Endothelial cell of umbilical vein (primary cell): ENCODE measurements around the gene ERLIN1. TPM values are rescaled to one million over a fixed set of nuclear protein-coding genes. Genes with fewer than 3 reads are reported as not detected.

Experiments used
- BruUV-seq: library from RNA; stranded (reverse); fragments of 400-500 nt; replicated peaks from 2 replicates; lab custom pipeline; 2021; lab: Mats Ljungman, UMichigan
- CTCF ChIA-PET: fragments of 300-600, 350-600 bp; sonication (Branson Sonifier 250); formaldehyde crosslinking; loops from one replicate; lab custom pipeline; 2021; ENCODE audit warnings: antibody characterized with exemption, inconsistent platforms; lab: Charles Lee
- POLR2A ChIA-PET: fragments of 300-600, 350-600 bp; sonication (Branson Sonifier 250); formaldehyde crosslinking; loops from one replicate; lab custom pipeline; 2021; ENCODE audit warnings: antibody characterized with exemption, inconsistent platforms; lab: Charles Lee
- DNase-seq: peaks from one replicate; pipeline ENCODE4 v3.0.0-alpha.2; 2011; ENCODE audit warnings: low read depth, low spot score
- FAIRE-seq: peaks from 2 replicates; lab custom pipeline; 2011; peaks lifted over from hg19 to GRCh38; lab: Jason Lieb, UNC
- H2AFZ ChIP-seq: 2 replicates; pipeline ENCODE4 v1.6.0; 2012; ENCODE audit warnings: low read depth, low read length, control low read depth, inconsistent platforms
- H3K27ac ChIP-seq: 2 replicates; pipeline ENCODE4 v1.5.1; 2011; ENCODE audit warnings: low read depth, mild to moderate bottlenecking, control low read depth, low read length, moderate library complexity; ENCODE audit not compliant: insufficient read depth
- H3K27me3 ChIP-seq, 2 experiments: 2 replicates each; pipeline versions ENCODE4 v1.6.0 to v1.6.1; 2011; ENCODE audit warnings: low read length in 2 of 2, mixed read lengths in 1 of 2; ENCODE audit not compliant: control insufficient read depth in 2 of 2, insufficient read depth in 2 of 2
- H3K36me3 ChIP-seq, 2 experiments: 2 replicates in 1 of 2; 3 replicates in 1 of 2; pipeline ENCODE4 v1.5.1; 2011; ENCODE audit warnings: low read length in 2 of 2, mild to moderate bottlenecking in 1 of 2, moderate library complexity in 1 of 2; ENCODE audit not compliant: control insufficient read depth in 2 of 2, insufficient read depth in 2 of 2; ENCODE audit errors: extremely low read depth in 1 of 2
- H3K4me1 ChIP-seq: 3 replicates; pipeline ENCODE4 v1.5.1; 2011; ENCODE audit warnings: mild to moderate bottlenecking, low read length; ENCODE audit not compliant: control insufficient read depth, insufficient read depth; ENCODE audit errors: extremely low read depth
- H3K4me2 ChIP-seq: 2 replicates; pipeline ENCODE4 v1.6.1; 2011; ENCODE audit warnings: low read length, control low read depth, mixed read lengths; ENCODE audit not compliant: insufficient read depth
- H3K4me3 ChIP-seq, 3 experiments: fragments of 200-600 bp in 1 of 3; sonication (generic), shearing (Covaris generic) in 1 of 3; replicated peaks in 1 of 3; 2 replicates each; pipeline ENCODE4 v1.5.1; 2011 to 2016; ENCODE audit warnings: control low read depth in 3 of 3, low read length in 3 of 3, mild to moderate bottlenecking in 2 of 3, inconsistent platforms in 1 of 3, low read depth in 1 of 3, moderate library complexity in 1 of 3; ENCODE audit not compliant: insufficient read depth in 1 of 3
- H3K79me2 ChIP-seq: 2 replicates; pipeline ENCODE4 v1.6.0; 2012; ENCODE audit warnings: low read length, inconsistent platforms; ENCODE audit not compliant: control insufficient read depth, insufficient read depth
- H3K9ac ChIP-seq: replicated peaks from 2 replicates; pipeline ENCODE3; 2011; ENCODE audit warnings: low read length, control low read depth; ENCODE audit not compliant: insufficient read depth; ENCODE audit errors: extremely low read depth
- H3K9me1 ChIP-seq: replicated peaks from 3 replicates; pipeline ENCODE4 v1.6.0; 2011; ENCODE audit warnings: mild to moderate bottlenecking, low read length; ENCODE audit not compliant: control insufficient read depth, insufficient read depth; ENCODE audit errors: extremely low read depth
- H3K9me3 ChIP-seq: replicated peaks from 2 replicates; pipeline ENCODE4 v1.5.1; 2012; ENCODE audit warnings: low read length, inconsistent platforms; ENCODE audit not compliant: control insufficient read depth, insufficient read depth
- H4K20me1 ChIP-seq: replicated peaks from 2 replicates; pipeline ENCODE3; 2011; ENCODE audit warnings: mild to moderate bottlenecking, low read length; ENCODE audit not compliant: control insufficient read depth, insufficient read depth; ENCODE audit errors: extremely low read depth
- CTCF ChIP-seq, 2 donors: IDR thresholded peaks; 1 replicate in 1 of 2; 2 replicates in 1 of 2; pipeline ENCODE4 v1.5.1; 2011; ENCODE audit warnings: low read length in 2 of 2, mild to moderate bottlenecking in 2 of 2, moderate library complexity in 2 of 2, control low read depth in 1 of 2, inconsistent platforms in 1 of 2, low read depth in 1 of 2; ENCODE audit not compliant: insufficient read depth in 1 of 2; ENCODE audit errors: extremely low read depth in 1 of 2
- EZH2 ChIP-seq: IDR thresholded peaks from 2 replicates; pipeline ENCODE4 v1.6.1; 2012; ENCODE audit warnings: borderline replicate concordance, low read depth, mild to moderate bottlenecking, moderate library complexity, low read length, inconsistent platforms; ENCODE audit not compliant: severe bottlenecking
- FOS ChIP-seq: IDR thresholded peaks from 2 replicates; pipeline ENCODE4 v1.6.1; 2011; ENCODE audit warnings: mild to moderate bottlenecking, low read length, moderate library complexity, borderline replicate concordance; ENCODE audit not compliant: insufficient read depth
- GATA2 ChIP-seq: IDR thresholded peaks from 2 replicates; pipeline ENCODE4 v1.7.0; 2011; ENCODE audit warnings: low read depth, mild to moderate bottlenecking, moderate library complexity, mixed read lengths, low read length; ENCODE audit not compliant: insufficient read length, insufficient read depth
- JUN ChIP-seq: IDR thresholded peaks from 2 replicates; pipeline ENCODE4 v1.6.1; 2011; ENCODE audit warnings: borderline replicate concordance, low read depth; ENCODE audit not compliant: insufficient read length, insufficient read depth
- MYC ChIP-seq: IDR thresholded peaks from one replicate; pipeline ENCODE4 v1.6.1; 2011; ENCODE audit warnings: mild to moderate bottlenecking, low read depth, low read length
- POLR2A ChIP-seq: IDR thresholded peaks from 2 replicates; pipeline ENCODE4 v1.6.1; 2012; ENCODE audit warnings: low read depth, mild to moderate bottlenecking, control low read depth, low read length
- POLR2AphosphoS5 ChIP-seq: IDR thresholded peaks from 2 replicates; pipeline ENCODE4 v1.6.1; 2012; ENCODE audit warnings: low read depth, mild to moderate bottlenecking, control low read depth, low read length, moderate library complexity; ENCODE audit not compliant: insufficient read depth
- dilution Hi-C: fragments of 300-500 bp; cut with MboI; formaldehyde crosslinking; loops from one replicate; pipeline ENCODE4 v1.15.0; 2019; ENCODE audit warnings: low sequenced_read_pairs; ENCODE audit not compliant: extremely low pct_ligation_motif_present
- intact Hi-C: fragments of 100-400 bp; cut with micrococcal nuclease; formaldehyde crosslinking; loops from one replicate; pipeline ENCODE4 v1.10.0; 2022
- polyA plus RNA-seq, 4 experiments: library from polyadenylated mRNA; depleted of rRNA in 3 of 4; stranded (reverse) in 3 of 4; unstranded in 1 of 4; fragments of >200 nt; gene quantifications; 2 replicates each; pipeline versions ENCODE4 v1.2.1 to v1.2.3, GENCODE V29; 2011 to 2012; ENCODE audit warnings: missing spikeins in 1 of 4
- total RNA-seq: library from RNA; stranded (reverse); gene quantifications from 2 replicates; pipeline ENCODE4 v1.2.3, GENCODE V29; 2021
- TF ChIP-seq, protein P1 (sequence below): IDR thresholded peaks from 2 replicates; pipeline ENCODE4 v1.6.1; 2011; ENCODE audit not compliant: insufficient read depth, insufficient read length

ERLIN1 gene
- total and polyA plus RNA-seq, 2 donors (not counting 3 experiments of a cell fraction or from before 2014, with no cell fraction given) = 30.7 to 51.0 TPM

GRCh38 chr10:100182281-100182680 lies 3.5 kb downstream of the ERLIN1 start:
- no peak for TF ChIP-seq POLR2A
- TF ChIP-seq EZH2 = no peak
- TF ChIP-seq CTCF (IDR thresholded peaks at IDR 0.05; ENCODE audit: extremely low read depth in 1 of 2, insufficient read depth in 1 of 2, low read depth in 1 of 2, low read length in 2 of 2) = no peak
- TF ChIP-seq MYC = no peak
- no peak for TF ChIP-seq FOS
- no peak for TF ChIP-seq JUN
- TF ChIP-seq, protein P1, sequence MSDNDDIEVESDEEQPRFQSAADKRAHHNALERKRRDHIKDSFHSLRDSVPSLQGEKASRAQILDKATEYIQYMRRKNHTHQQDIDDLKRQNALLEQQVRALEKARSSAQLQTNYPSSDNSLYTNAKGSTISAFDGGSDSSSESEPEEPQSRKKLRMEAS = no peak
- TF ChIP-seq GATA2 = no peak
- no peak for TF ChIP-seq POLR2AphosphoS5
- Histone ChIP-seq H2AFZ (no peak overlapping the region), H3K27me3 (no peaks in the 10 kb centered on the region), H3K4me1 (peaks cover 14% of the 10 kb centered on the region), H3K27ac (no peak overlapping the region), H3K36me3 (peaks cover 0 to 4% of the 10 kb centered on the region in 2 experiments), H3K4me2 (no peak overlapping the region), H3K4me3 (no peak overlapping the region), H3K9me3 (no peaks in the 10 kb centered on the region), H3K9me1 (no peaks in the 10 kb centered on the region), H3K79me2 (peaks cover 34% of the 10 kb centered on the region), H4K20me1 (no peaks in the 10 kb centered on the region), H3K9ac (no peak overlapping the region)
- ChIA-PET CTCF (no interaction called here), POLR2A (no interaction called here)
- BruUV-seq = no TSS peak
- dilution Hi-C loops = no loop called here
- intact Hi-C loops = no loop called here
- DNase-seq (no peak), FAIRE-seq (no peak)
